Activated CD4-positive, alpha-beta T cell treated with anti-CD3 and anti-CD28 coated beads, Interleukin-2, Interleukin-6, amounts not matched to agents 100 ng/mL and 50 ng/mL, durations not matched to agents 16 hours and 8 hours (primary cell): ENCODE data around the gene DHCR24.
A peak's percentile ranks its signal among the peaks of the same experiment; 100 is the strongest.

Experiments used
- DNase-seq: peaks from one replicate; pipeline ENCODE4 v3.0.0-alpha.2; 2020

DHCR24 gene

GRCh38 chr1:54814126-54814498 is 72.9 kb downstream of the DHCR24 start:
- DNase-seq: no peak

- DNase-seq: no peak
Observed at GRCh38 chr1:54813485-54814125, 73.4 kb downstream of the DHCR24 start.

GRCh38 chr1:54812801-54813484 is 74.1 kb downstream of the DHCR24 start:
- no peak for DNase-seq

- DNase-seq: no peak
Observed at GRCh38 chr1:54811739-54812655, 75.0 kb downstream of the DHCR24 start.

GRCh38 chr1:54811066-54811465 is 75.9 kb downstream of the DHCR24 start:
- DNase-seq: no peak

- DNase-seq: peak; percentile 80
Observed at GRCh38 chr1:54810153-54810942, 76.6 kb downstream of the DHCR24 start.

- no peak for DNase-seq
Observed at GRCh38 chr1:54809496-54810074, 77.4 kb downstream of the DHCR24 start.

- DNase-seq: no peak
Observed at GRCh38 chr1:54808443-54809207, 78.4 kb downstream of the DHCR24 start.

- no peak for DNase-seq
Observed at GRCh38 chr1:54807756-54808155, 79.2 kb downstream of the DHCR24 start.

GRCh38 chr1:54806931-54807611 is 79.9 kb downstream of the DHCR24 start:
- DNase-seq: peak; percentile 62

- DNase-seq: no peak
Observed at GRCh38 chr1:54805981-54806381, 81.0 kb downstream of the DHCR24 start.

- DNase-seq: no peak
Observed at GRCh38 chr1:54805466-54805865, 81.5 kb downstream of the DHCR24 start.

GRCh38 chr1:54804471-54805132 is 82.4 kb downstream of the DHCR24 start:
- peak; percentile 63 for DNase-seq

- DNase-seq: peak; percentile 55
Observed at GRCh38 chr1:54803761-54804470, 83.1 kb downstream of the DHCR24 start.

GRCh38 chr1:54800899-54801759 is 85.9 kb downstream of the DHCR24 start, which contains the start of gene TTC22:
TTC22 (minus strand) TSS chr1:54801323; CDS start chr1:54801163, 160 bp downstream.
- peak; percentile 81 for DNase-seq

GRCh38 chr1:54800041-54800898 is 86.7 kb downstream of the DHCR24 start:
- DNase-seq: no peak
